Brain microvascular endothelial cell (primary cell): Measurements from ENCODE around the gene TGFBR3L.

Source experiments
- DNase-seq: peaks from one replicate; pipeline ENCODE4 v3.0.0-alpha.2; 2020
- H3K27ac ChIP-seq: fragments of 250-450 bp; sonication (Bioruptor Pico); 2 replicates; pipeline ENCODE4 v1.5.1; 2020; ENCODE audit warnings: mild to moderate bottlenecking, moderate library complexity
- H3K27me3 ChIP-seq: fragments of 250-450 bp; sonication (Bioruptor Pico); replicated peaks from 2 replicates; pipeline ENCODE4 v1.5.1; 2020; ENCODE audit warnings: mild to moderate bottlenecking
- H3K36me3 ChIP-seq: fragments of 250-450 bp; sonication (Bioruptor Pico); replicated peaks from 2 replicates; pipeline ENCODE4 v1.5.1; 2020; ENCODE audit warnings: mild to moderate bottlenecking
- H3K4me3 ChIP-seq: 2 replicates; pipeline ENCODE4 v1.5.1; 2011; ENCODE audit warnings: low read depth, mild to moderate bottlenecking, control low read depth, low read length, moderate library complexity
- in situ Hi-C: cut with HindIII; loops from 2 replicates; pipeline ENCODE4 v1.10.0; 2017; ENCODE audit warnings: low sequenced_read_pairs, low pct_ligation_motif_present
- TF ChIP-seq, protein P1 (sequence below): IDR thresholded peaks from 2 replicates; pipeline ENCODE4 v1.5.1; 2011; ENCODE audit warnings: low read depth, mild to moderate bottlenecking, moderate library complexity, low read length, control low read depth, inconsistent platforms; ENCODE audit errors: missing control alignments

Gene TGFBR3L

DNA sequence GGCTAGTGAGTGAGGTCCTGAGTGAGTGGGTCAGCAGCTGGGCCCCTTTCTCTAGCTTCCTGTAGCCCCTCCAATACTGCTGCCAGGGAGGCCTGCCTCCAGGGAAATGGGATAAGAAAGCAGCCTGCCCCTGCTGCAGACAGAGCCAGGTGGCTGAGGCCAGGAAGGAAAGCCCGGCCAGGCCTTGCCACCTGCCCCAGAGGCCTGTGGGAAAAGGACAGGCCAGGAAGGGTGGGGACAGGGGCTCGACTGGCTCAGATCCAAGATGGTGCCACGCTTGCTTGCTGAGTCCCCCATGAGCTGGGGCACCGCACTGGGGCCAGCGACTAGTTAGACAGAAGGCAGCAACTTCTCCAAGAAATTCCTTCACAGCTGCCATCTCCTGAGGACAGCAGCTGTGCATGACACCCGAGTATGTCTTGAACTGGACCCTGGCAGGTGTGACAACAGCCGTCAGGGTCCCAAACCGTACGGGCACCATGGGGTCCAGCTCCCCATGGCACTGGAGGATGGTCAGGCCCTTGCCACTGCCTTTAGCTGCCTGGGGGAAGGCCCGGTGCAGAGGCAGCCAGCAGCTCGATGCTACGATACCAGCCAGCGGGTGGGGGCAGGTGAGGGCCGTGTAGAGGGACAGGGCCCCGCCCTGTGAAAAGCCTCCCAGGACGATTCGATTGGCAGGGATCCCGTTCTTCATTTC, 35.4 kb upstream of the TGFBR3L start:
- in situ Hi-C loops, result no loop called here
- H3K36me3 ChIP-seq, result no peaks in the 10 kb centered on the region
- H3K27ac ChIP-seq, result no peak overlapping the region
- TF ChIP-seq, protein P1, sequence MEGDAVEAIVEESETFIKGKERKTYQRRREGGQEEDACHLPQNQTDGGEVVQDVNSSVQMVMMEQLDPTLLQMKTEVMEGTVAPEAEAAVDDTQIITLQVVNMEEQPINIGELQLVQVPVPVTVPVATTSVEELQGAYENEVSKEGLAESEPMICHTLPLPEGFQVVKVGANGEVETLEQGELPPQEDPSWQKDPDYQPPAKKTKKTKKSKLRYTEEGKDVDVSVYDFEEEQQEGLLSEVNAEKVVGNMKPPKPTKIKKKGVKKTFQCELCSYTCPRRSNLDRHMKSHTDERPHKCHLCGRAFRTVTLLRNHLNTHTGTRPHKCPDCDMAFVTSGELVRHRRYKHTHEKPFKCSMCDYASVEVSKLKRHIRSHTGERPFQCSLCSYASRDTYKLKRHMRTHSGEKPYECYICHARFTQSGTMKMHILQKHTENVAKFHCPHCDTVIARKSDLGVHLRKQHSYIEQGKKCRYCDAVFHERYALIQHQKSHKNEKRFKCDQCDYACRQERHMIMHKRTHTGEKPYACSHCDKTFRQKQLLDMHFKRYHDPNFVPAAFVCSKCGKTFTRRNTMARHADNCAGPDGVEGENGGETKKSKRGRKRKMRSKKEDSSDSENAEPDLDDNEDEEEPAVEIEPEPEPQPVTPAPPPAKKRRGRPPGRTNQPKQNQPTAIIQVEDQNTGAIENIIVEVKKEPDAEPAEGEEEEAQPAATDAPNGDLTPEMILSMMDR, result no peak
- H3K27me3 ChIP-seq, result peaks cover 5% of the 10 kb centered on the region
- DNase-seq, result no peak
- no peak overlapping the region for H3K4me3 ChIP-seq

DNA sequence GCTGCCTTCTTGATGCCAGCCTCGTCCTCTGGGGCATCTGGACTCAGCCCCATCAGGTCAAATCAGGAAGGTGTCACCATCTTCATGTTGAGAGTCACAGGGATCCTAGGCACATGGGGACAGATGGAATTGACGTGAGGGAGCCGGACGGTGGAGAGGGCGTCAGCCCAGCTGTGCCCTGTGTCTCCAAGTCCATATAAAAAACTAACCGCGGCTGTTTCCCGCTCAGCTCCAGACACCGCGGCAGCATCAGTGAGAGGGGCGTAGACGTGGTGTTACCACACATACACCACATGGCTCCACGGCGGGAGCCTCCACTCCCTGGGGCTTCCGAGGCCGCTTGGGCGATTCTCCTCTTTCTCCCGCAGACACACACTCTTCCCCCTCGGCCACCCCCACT, 34.8 kb upstream of the TGFBR3L start:
- in situ Hi-C loops, result no loop called here
- no peaks in the 10 kb centered on the region for H3K36me3 ChIP-seq
- H3K4me3 ChIP-seq, result no peak overlapping the region
- no peak overlapping the region for H3K27ac ChIP-seq
- DNase-seq, result no peak
- H3K27me3 ChIP-seq, result no peaks in the 10 kb centered on the region
- TF ChIP-seq, protein P1, result no peak

DNA sequence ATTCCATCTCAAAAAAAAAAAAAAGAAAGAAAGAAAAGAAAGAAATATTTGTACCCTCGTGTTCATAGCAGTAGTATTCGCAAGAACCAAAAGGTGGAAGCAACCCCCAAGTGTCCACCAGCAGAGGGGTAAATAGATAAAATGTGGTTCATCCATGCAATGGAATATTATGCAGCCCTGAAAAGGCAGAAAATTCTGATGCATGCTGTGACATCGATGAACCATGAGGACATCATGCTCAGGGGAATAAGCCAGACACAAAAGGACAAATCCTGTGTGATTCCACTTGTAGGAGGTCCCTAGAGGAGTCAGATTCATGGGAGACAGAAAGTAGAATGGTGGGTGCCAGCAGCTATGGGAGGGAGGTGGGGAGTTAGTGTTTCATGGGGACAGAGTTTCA, 32.7 kb upstream of the TGFBR3L start:
- Histone ChIP-seq H3K27me3 (no peaks in the 10 kb centered on the region), H3K27ac (no peak overlapping the region), H3K36me3 (no peaks in the 10 kb centered on the region), H3K4me3 (no peak overlapping the region)
- no peak for DNase-seq
- TF ChIP-seq, protein P1, result no peak
- in situ Hi-C loops, result no loop called here

DNA sequence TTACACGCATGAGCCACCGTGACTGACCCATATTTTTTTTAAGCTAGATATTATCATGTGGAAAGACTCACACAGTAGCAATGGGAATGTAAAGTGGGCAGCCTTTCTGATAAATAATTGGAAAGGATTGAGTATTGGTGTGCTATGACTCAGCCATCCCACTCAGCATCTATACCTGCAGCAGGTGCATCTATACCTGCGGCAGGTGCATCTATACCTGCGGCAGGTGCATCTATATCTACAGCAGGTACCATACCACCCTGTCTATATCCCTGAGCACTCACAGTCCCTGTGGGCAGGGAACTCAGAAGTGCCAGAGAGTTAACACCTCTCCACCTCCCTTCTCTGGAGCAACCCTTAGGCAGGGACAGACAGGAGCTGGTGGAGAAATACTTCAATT, 31.5 kb upstream of the TGFBR3L start:
- no peak overlapping the region for H3K27ac ChIP-seq
- DNase-seq, result no peak
- H3K4me3 ChIP-seq, result no peak overlapping the region
- no peaks in the 10 kb centered on the region for H3K27me3 ChIP-seq
- TF ChIP-seq, protein P1, result no peak
- in situ Hi-C loops, result no loop called here
- no peaks in the 10 kb centered on the region for H3K36me3 ChIP-seq

DNA sequence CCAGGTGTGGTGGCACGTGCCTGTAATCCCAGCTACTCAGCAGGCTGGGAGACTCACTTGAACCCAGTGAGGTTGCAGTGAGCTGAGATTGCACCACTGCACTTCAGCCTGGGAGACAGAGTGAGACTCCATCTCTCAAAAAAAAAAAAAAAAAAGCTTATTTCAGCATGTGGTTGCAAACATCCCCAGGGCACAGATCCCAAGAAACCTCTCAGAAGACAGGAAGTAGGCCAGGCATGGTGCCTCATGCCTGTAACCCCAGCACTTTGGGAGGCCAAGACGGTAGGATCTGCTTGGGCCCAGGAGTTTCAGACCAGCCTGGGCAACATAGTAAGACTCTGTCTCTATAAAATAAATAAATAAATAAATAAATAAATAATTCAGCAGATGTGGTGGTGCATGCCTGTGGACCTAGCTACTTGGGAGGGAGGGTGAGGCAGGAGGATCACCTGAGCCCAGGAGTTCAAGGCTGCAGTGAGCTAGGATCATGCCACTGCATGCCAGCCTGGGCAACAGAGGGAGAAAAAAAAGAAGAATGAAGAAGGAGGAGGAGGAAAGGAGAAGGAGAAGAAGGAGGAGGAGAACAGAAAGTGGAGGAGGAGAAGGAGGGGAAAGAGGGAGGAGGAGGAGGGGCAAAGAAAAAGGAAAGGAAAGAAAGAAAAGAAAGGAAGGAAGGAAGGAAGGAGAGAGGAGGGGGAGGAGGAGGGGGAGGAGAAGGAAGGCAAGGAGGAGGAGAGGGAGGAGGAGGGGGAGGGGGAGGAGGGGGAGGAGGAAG, 30.6 kb upstream of the TGFBR3L start:
- Histone ChIP-seq H3K27ac (no peak overlapping the region), H3K4me3 (no peak overlapping the region), H3K36me3 (no peaks in the 10 kb centered on the region), H3K27me3 (no peaks in the 10 kb centered on the region)
- in situ Hi-C loops, result no loop called here
- DNase-seq, result no peak
- TF ChIP-seq, protein P1, result no peak
